NCI-H748 treated with DMSO at 0.1 percent for 48 hours (cell line): Measurements from ENCODE around the gene CELA2A.
"Not testable (repeated sequence)": the region's sequence is repeated elsewhere in the genome, so short reads cannot be mapped to it uniquely, and the experiment has no call there.

ENCODE experiments used
- DNase-seq: peaks from one replicate; lab custom pipeline; 2025; lab: John Stamatoyannopoulos, UW

Gene CELA2A

DNA sequence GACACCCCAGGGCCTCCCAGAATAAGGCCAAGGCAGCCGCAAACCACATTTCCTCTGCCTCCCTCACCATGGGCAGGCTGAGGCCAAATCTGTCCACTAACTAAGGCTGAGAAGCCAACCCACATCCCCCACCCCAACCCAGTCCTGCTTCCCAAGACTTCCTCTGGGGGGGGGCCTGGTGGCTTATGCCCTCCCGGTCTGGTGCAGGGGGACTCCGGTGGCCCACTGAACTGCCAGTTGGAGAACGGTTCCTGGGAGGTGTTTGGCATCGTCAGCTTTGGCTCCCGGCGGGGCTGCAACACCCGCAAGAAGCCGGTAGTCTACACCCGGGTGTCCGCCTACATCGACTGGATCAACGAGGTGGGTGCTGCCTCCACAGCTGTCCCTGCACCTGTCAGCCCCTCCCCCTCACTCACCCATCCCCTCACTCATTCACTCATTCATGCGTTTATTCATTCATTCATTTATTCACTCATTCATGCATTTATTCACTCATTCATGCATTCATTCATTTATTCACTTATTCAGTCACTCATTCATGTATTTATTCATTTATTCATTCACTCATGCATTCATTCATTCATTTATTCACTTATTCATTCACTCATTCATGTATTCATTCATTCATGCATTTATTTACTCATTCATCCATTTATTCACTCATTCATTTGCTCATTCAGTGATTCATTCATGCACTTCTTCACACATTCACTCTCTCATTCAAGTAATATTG is 11.0 kb upstream of the CELA2A start:
- DNase-seq, result no peak

DNA sequence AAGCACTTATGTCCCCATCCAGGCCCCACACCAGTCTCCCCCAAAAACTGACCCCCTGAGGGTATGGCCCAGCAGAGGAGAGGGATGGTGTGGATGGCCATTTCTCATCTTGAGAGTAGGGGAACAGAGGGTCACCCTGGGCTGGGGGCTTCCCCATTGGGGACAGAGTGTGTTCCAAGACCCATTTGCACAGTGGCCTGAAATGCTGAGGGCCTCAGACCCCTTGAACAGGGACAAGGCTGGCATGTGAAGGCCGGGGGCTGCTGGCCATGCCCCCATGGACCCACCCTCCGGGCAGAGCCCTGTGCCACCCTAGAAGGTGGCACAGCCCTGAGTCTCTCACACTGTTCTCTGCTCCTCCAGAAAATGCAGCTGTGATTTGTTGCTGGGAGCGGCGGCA is 10.3 kb upstream of the CELA2A start:
- no peak for DNase-seq

GRCh38 chr1:15448877-15449462 is 7.6 kb upstream of the CELA2A start:
- no peak for DNase-seq

DNA sequence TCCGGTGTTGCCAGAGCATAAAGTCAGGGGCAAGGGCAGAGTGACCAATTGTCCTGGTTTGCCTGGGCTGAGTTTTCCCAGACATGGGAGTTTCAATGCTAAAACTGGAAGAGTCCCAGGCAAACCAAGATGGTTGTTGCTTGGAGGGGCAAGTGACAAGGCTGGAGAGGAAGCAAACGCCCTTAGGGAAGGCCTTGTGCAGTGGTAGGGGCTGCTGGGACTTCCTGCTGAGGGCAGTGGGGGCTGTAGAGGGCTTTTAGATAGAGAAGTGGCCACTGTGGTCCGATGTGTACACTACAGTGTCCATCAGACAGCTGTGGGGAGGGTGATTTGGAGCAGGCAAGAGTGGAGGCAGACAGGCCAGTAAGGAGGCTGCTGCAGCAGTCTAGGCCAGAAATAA is 7.0 kb upstream of the CELA2A start:
- DNase-seq, result no peak

DNA sequence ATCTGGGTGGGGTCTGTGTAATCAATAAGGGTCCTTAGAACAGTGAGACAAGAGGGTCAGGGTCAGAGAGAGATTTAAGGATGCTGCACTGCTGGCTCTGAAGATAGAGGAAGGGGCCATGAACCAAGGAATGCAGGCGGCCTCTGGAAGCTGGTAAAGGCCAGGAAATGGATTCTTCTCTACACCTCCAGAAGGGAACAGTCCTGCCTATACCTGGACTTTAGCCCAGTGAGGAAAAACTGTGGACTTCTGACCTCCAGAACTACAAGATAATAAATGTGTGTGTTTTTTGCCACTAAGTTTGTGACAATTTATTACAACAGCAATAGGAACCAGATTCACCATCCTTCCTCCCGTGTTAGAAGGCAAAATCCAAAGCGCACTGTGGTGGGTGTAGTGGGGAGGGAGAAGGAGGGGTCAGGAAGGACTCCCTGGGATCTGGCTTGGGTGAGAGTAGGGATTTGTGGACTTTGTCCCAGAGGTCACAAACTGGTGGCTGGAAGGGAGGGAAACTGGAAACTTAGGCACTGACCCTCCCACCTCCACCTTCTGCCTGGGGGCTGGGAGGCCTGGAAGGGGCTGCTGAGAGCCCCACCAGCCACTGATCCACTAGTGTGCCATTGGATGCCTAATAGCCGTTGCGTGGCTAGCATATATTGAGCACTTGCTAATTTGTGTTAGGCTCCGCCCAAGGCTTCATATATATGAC is 5.4 kb upstream of the CELA2A start:
- DNase-seq, result no peak

GRCh38 chr1:15452216-15452615 is 4.3 kb upstream of the CELA2A start:
- DNase-seq, result no peak

GRCh38 chr1:15452866-15453571 is 3.5 kb upstream of the CELA2A start:
- DNase-seq, result no peak

DNA sequence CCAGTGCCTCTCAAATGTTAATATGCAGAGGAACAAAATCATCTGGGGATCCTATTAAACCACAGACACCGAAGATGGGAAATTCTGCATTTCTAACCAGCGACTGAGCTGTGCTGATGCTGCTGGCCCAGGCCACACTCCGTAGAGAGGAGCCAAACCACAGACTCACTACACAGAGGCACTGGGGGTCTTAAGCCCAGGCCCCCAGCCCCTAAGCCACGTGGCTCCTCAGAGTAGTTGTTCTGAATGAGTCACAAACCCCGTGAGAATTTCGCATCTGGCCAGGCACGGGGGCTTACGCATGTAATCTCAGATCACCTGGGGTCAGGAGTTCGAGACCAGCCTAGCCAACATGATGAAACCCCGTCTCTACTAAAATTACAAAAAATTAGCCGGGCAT is 2.8 kb upstream of the CELA2A start:
- DNase-seq, result no peak

GRCh38 chr1:15454256-15454655 is 2.3 kb upstream of the CELA2A start:
- DNase-seq, result no peak

GRCh38 chr1:15455522-15455921 is 1.0 kb upstream of the CELA2A start:
- no peak for DNase-seq

GRCh38 chr1:15457585-15457984 is 1.1 kb downstream of the CELA2A start:
- no peak for DNase-seq

GRCh38 chr1:15458388-15458787 is 1.9 kb downstream of the CELA2A start:
- DNase-seq, result not testable (repeated sequence)

- DNase-seq, result no peak
These were observed 3.5 kb downstream of the CELA2A start for GRCh38 chr1:15459771-15460707.

DNA sequence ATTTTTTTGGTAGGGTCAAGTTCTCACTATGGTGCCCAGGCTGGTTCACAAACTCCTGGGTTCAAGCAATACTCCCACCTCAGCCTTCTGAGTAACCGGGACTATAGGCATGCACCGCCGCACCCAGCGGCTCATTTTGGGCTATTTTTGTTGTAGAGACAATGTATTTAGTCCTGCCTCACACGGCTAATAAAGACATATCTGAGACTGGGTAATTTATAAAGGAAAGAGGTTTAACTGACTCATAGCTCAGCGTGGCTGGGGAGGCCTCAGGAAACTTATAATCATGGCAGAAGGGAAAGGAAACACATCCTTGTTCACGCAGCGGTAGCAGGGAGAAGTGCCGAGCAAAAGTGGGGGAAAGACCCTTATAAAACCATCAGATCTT is 4.2 kb downstream of the CELA2A start:
- no peak for DNase-seq

DNA sequence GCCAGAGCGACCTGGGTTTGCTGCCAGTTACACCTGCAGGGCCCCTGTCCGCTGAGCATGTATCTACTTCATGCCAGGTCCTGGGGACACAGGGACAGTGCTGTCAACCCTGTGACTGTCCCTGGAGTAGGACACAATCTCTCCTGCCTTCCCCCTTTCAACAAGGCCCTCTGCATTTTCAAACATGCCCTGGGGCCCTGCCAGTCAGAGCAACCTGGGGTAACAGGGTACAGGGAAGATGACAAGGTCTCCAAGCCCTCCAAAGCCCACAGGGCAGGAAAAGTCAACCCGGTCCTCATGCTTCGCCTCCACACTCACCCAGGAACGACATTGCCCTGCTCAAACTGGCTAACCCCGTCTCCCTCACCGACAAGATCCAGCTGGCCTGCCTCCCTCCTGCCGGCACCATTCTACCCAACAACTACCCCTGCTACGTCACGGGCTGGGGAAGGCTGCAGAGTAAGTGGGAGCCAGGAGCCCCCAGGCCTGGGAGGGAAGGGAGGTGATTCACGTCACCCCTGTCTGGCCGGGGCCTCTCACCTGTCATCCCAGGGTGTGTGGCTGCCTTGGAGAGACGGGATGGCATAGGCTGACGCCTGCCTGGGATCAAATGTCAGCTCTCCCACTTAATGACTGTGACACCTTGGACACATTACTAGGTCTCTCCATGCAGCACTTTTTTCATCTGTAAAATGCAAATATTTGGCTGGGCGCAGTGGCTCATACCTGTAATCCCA is 6.7 kb downstream of the CELA2A start:
- not testable (repeated sequence) for DNase-seq

DNA sequence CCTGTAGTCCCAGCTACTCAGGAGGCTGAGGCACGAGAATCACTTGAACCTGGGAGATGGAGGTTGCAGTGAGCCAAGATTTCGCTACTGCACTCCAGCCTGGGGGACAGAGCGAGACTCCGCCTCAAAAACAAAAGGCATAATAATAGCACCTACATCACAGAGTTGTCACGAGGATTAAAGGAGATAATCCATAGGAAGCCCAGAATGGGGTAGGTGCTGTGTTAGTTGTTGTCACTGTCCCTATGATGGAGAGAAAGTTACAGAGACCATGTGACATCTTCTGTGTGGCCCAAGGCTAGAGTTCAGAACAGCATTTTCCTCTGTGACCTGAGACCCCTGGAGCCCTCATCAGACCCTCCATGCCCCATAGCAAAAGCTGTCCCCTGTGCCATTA is 7.4 kb downstream of the CELA2A start:
- DNase-seq, result not testable (repeated sequence)

- DNase-seq, result no peak
These were observed 9.1 kb downstream of the CELA2A start for GRCh38 chr1:15465674-15466073.

DNA sequence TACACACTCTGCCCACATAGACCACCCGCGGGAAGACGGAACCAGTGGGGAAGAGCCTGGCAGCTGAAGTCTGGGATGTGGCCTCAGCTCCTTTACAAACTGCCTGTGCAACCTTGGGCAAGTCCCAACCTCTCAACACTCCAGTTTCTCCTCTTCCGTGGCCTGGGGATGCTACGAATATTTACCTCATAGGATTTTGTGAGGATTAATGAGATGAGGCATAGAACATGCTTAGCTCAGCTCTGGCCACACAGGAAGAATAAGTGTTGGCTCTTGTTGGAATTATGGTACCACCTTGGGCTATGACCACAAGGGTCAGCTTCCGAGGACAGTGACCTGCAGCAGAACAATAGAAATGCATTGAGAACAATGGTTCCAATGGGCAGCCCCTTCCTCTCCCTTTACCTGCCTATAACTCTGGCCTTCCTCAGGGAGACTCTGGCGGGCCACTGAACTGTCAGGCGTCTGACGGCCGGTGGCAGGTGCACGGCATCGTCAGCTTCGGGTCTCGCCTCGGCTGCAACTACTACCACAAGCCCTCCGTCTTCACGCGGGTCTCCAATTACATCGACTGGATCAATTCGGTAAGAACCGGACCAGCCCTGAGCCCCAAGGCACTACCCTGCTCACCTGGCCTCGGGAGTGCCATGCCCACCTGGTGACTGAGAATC is 10.6 kb downstream of the CELA2A start:
- DNase-seq, result not testable (repeated sequence)

DNA sequence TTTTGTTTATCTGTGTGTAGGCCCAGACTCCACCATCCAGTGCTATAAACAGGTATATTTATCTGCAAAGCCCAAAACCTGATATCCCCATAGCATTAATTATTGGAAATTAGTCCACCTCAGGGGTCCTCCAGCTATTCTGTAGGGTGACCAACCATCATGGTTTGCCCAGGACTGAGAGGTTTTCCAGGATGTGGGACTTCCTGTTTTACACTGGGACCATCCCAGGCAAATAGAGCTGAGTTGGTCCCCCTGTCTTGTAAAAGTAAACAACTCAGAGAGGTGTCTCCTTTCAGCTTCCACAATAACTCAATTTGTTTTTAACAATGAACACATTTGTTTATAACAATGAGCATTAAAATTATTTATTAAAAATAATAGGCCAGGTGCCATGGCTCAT is 11.6 kb downstream of the CELA2A start:
- no peak for DNase-seq

GRCh38 chr1:15469361-15469760 is 12.8 kb downstream of the CELA2A start:
- no peak for DNase-seq
